ENCODE data around the gene PTCD2. TPM values are rescaled to one million over a fixed set of nuclear protein-coding genes. Genes with fewer than 3 reads are reported as not detected.

The PTCD2 gene
- total RNA-seq, 1 donor from 2014 or later: 3.4 TPM

- FAIRE-seq (no peak), DNase-seq (ENCODE audit: low read depth) (peak; percentile 61)
- Histone ChIP-seq H3K27me3 (ENCODE audit: control insufficient read depth, insufficient read depth, low read length) (no peaks in the 10 kb centered on the region), H3K36me3 (ENCODE audit: control insufficient read depth, insufficient read depth, low read length) (no peaks in the 10 kb centered on the region), H3K4me3 (ENCODE audit: low read depth, low read length) (no peak overlapping the region)
- no peak for TF ChIP-seq CTCF (IDR thresholded peaks at IDR 0.05; ENCODE audit: insufficient read depth, low read length, severe bottlenecking)
Observed at GRCh38 chr5:72377910-72378638, 57.9 kb downstream of the PTCD2 start.

DNA sequence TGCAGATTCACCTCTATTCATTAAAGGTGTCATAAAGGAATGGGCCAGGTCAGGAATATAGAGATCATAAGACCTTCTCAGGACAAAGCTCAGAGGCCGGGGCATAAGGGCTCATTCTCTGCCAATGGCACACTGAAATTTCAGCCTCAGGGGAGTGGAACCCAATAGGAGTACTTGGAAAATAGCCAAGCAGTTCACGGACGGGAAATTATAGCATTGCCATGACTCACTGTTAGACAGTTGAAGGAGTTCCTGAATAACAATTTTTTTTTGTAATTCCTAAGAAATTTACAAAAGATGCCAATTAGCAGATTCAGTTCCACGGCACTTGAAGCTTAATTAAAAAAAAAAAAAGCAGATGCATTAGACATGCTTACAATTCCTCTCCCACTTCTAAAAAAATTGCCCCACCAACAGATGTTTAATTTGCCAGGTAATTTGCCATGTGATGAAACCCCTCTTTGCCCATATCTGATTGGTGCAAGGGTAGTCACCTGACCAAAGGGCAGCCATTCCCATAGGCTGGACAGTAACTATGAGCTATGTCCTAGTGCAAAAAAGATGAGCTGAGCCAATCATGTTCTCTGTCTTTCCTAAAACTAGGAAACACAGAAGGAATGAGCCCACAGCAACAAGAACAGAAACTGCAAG, 58.6 kb downstream of the PTCD2 start:
- TF ChIP-seq CTCF (IDR thresholded peaks at IDR 0.05; ENCODE audit: insufficient read depth, low read length, severe bottlenecking): no peak
- no peaks in the 10 kb centered on the region for H3K36me3 ChIP-seq (ENCODE audit: control insufficient read depth, insufficient read depth, low read length)
- FAIRE-seq (no peak), DNase-seq (ENCODE audit: low read depth) (peak; percentile 93)
- H3K4me3 ChIP-seq (ENCODE audit: low read depth, low read length): no peak overlapping the region
- H3K27me3 ChIP-seq (ENCODE audit: control insufficient read depth, insufficient read depth, low read length): no peaks in the 10 kb centered on the region

- no peaks in the 10 kb centered on the region for H3K27me3 ChIP-seq (ENCODE audit: control insufficient read depth, insufficient read depth, low read length)
- no peak for FAIRE-seq
- no peaks in the 10 kb centered on the region for H3K36me3 ChIP-seq (ENCODE audit: control insufficient read depth, insufficient read depth, low read length)
- no peak for TF ChIP-seq CTCF (IDR thresholded peaks at IDR 0.05; ENCODE audit: insufficient read depth, low read length, severe bottlenecking)
- no peak overlapping the region for H3K4me3 ChIP-seq (ENCODE audit: low read depth, low read length)
- DNase-seq (ENCODE audit: low read depth): peak; percentile 85
Observed at GRCh38 chr5:72379936-72380335, 59.8 kb downstream of the PTCD2 start.

- TF ChIP-seq CTCF (IDR thresholded peaks at IDR 0.05; ENCODE audit: insufficient read depth, low read length, severe bottlenecking): no peak
Observed at GRCh38 chr5:72380492-72381274, 60.5 kb downstream of the PTCD2 start.

GRCh38 chr5:72383280-72383679, 63.1 kb downstream of the PTCD2 start:
- TF ChIP-seq CTCF (IDR thresholded peaks at IDR 0.05; ENCODE audit: insufficient read depth, low read length, severe bottlenecking): no peak
- FAIRE-seq: no peak
- Histone ChIP-seq H3K4me3 (ENCODE audit: low read depth, low read length) (no peak overlapping the region), H3K27me3 (ENCODE audit: control insufficient read depth, insufficient read depth, low read length) (no peaks in the 10 kb centered on the region), H3K36me3 (ENCODE audit: control insufficient read depth, insufficient read depth, low read length) (no peaks in the 10 kb centered on the region)
- peak; percentile 59 for DNase-seq (ENCODE audit: low read depth)

More at GRCh38 chr5:72380492-72381274, 60.5 kb downstream of the PTCD2 start:
- DNase-seq (ENCODE audit: low read depth) (peak; percentile 31), FAIRE-seq (no peak)
- Histone ChIP-seq H3K4me3 (ENCODE audit: low read depth, low read length) (no peak overlapping the region), H3K27me3 (ENCODE audit: control insufficient read depth, insufficient read depth, low read length) (no peaks in the 10 kb centered on the region), H3K36me3 (ENCODE audit: control insufficient read depth, insufficient read depth, low read length) (no peaks in the 10 kb centered on the region)
